Measurements from ENCODE around the gene ZMYND19. TPM values are rescaled to one million over a fixed set of nuclear protein-coding genes. Genes with fewer than 3 reads are reported as not detected.
A peak's percentile ranks its signal among the peaks of the same experiment; 100 is the strongest.

ZMYND19 gene
- total RNA-seq, 2 donors from 2014 or later = 14.4 to 36.0 TPM

- no peaks in the 10 kb centered on the region for H3K27me3 ChIP-seq
- peak overlapping the region in 1 of 2 donors; percentile 19 for H3K9ac ChIP-seq (ENCODE audit: low read depth in 2 of 2, low read length in 2 of 2)
- H3K9me3 ChIP-seq = no peaks in the 10 kb centered on the region
- DNase-seq = no peak
- intact Hi-C loops (cut with DNase I) = no loop called here
- peaks cover 19% of the 10 kb centered on the region for H3K4me1 ChIP-seq
- no peak overlapping the region for H3K4me3 ChIP-seq
- TF ChIP-seq CTCF (IDR thresholded peaks at IDR 0.05) = no peak
- H3K27ac ChIP-seq = no peak overlapping the region
- H3K36me3 ChIP-seq = no peaks in the 10 kb centered on the region
Observed at GRCh38 chr9:137621131-137621757, 30.9 kb upstream of the ZMYND19 start.

- DNase-seq = no peak
- no peaks in the 10 kb centered on the region for H3K27me3 ChIP-seq
- peaks cover 19% of the 10 kb centered on the region for H3K4me1 ChIP-seq
- TF ChIP-seq CTCF (IDR thresholded peaks at IDR 0.05) = no peak
- intact Hi-C loops (cut with DNase I) = no loop called here
- no peaks in the 10 kb centered on the region for H3K9me3 ChIP-seq
- no peak overlapping the region for H3K27ac ChIP-seq
- H3K36me3 ChIP-seq = no peaks in the 10 kb centered on the region
- H3K9ac ChIP-seq (ENCODE audit: low read depth in 2 of 2, low read length in 2 of 2) = peak overlapping the region in 1 of 2 donors; percentile 1
- no peak overlapping the region for H3K4me3 ChIP-seq
Observed at GRCh38 chr9:137620581-137620980, 30.3 kb upstream of the ZMYND19 start.

GRCh38 chr9:137620048-137620405 lies 29.7 kb upstream of the ZMYND19 start:
- DNase-seq = no peak
- no peak for TF ChIP-seq CTCF (IDR thresholded peaks at IDR 0.05)
- Histone ChIP-seq H3K36me3 (no peaks in the 10 kb centered on the region), H3K27ac (peak overlapping the region; percentile 74), H3K9me3 (no peaks in the 10 kb centered on the region), H3K27me3 (no peaks in the 10 kb centered on the region), H3K4me1 (peaks cover 19% of the 10 kb centered on the region), H3K4me3 (peak overlapping the region; percentile 59), H3K9ac (ENCODE audit: low read depth in 2 of 2, low read length in 2 of 2) (peak overlapping the region in 1 of 2 donors; percentile 56)
- intact Hi-C loops (cut with DNase I) = no loop called here

GRCh38 chr9:137619240-137620047 lies 29.1 kb upstream of the ZMYND19 start:
- Histone ChIP-seq H3K27ac (peak overlapping the region; percentile 74), H3K4me3 (peak overlapping the region; percentile 59), H3K4me1 (peaks cover 19% of the 10 kb centered on the region), H3K9ac (ENCODE audit: low read depth in 2 of 2, low read length in 2 of 2) (peak overlapping the region; percentile 56 to 68), H3K9me3 (no peaks in the 10 kb centered on the region), H3K36me3 (no peaks in the 10 kb centered on the region), H3K27me3 (no peaks in the 10 kb centered on the region)
- intact Hi-C loops (cut with DNase I) = no loop called here
- TF ChIP-seq CTCF (IDR thresholded peaks at IDR 0.05) = no peak
- DNase-seq = peak; percentile 39

GRCh38 chr9:137618105-137619067 lies 28.1 kb upstream of the ZMYND19 start, which contains the start of gene EHMT1:
Gene EHMT1, plus strand, starts transcription at chr9:137619005. Its CDS starts 24 bp downstream, at chr9:137619029.
- no peaks in the 10 kb centered on the region for H3K27me3 ChIP-seq

More at GRCh38 chr9:137618105-137619067, 28.1 kb upstream of the ZMYND19 start, which contains the start of gene EHMT1:
- Histone ChIP-seq H3K9me3 (no peaks in the 10 kb centered on the region), H3K4me3 (peak within 1 kb of the TSS; percentile 92), H3K36me3 (peaks cover 8% of the 10 kb centered on the region), H3K27ac (peak within 1 kb of the TSS; percentile 87), H3K4me1 (peaks cover 19% of the 10 kb centered on the region), H3K9ac (ENCODE audit: low read depth in 2 of 2, low read length in 2 of 2) (peak within 1 kb of the TSS; percentile 95 to 99)
- intact Hi-C loops (cut with DNase I) = no loop called here
- DNase-seq = peak; percentile 85
- no peak for TF ChIP-seq CTCF (IDR thresholded peaks at IDR 0.05)
